ENCODE data around the gene GNAI2.
"Not testable (repeated sequence)": the region's sequence is repeated elsewhere in the genome, so short reads cannot be mapped to it uniquely, and the experiment has no call there.

GNAI2 gene

DNA sequence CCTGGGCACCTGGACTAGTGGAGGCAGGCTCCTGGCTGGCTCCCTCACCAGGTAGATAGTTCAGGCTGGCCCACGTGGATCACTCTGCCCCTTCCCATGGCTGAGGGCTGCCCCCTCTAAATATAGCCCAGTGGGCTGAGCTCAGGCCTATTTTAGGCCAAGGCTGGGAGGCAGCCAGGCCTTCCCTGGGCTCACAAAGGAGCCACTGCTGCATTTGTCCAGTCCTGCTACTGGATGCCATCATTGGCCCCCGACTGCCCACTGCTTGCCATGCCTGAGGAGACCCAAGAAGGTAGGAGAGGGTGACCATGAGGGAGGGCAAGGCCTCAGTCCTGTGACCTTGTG is 42.8 kb downstream of the GNAI2 start, which contains the start of gene LSMEM2:
LSMEM2 (plus strand) TSS at position 208 of the 345 bp plus-strand sequence; CDS start at position 235, 27 bp downstream.
- peak in 1 of 2 donors; percentile 7 for ATAC-seq

DNA sequence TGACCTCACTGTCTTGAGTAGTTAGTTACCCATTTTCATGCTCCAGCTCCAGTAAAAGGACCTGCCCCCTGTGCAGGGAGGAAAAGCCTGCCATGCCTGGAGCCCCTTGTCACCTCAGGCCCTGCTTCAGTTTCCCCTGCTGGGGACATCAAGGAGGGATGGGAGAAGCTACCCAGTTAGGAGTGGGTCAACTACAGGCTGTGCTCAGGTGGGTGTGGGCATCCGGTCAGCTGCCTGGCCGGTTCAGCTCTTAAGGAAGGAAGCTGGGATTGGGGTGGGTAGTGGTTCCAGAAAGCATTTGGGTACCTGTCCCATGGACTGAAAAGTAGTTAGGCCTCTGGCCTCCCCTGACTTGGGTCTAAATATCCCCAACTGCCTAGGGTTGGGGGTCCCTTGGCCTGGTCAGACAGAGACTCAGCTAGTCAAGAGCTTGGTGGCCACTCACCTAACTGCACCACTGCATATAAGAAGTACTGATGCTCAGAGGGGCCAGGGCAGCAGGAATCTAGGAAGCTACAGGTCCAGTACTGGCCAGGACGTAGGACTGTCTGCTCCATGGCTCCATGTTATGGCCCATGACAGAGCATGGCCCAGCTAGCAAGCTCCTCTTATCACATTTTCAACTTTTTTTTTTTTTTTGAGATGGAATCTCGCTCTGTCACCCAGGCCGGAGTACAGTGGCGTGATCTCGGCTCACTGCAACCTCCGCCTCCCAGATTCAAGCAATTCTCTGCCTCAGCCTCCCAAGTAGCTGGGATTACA is 43.4 kb downstream of the GNAI2 start:
- no peak for ATAC-seq

DNA sequence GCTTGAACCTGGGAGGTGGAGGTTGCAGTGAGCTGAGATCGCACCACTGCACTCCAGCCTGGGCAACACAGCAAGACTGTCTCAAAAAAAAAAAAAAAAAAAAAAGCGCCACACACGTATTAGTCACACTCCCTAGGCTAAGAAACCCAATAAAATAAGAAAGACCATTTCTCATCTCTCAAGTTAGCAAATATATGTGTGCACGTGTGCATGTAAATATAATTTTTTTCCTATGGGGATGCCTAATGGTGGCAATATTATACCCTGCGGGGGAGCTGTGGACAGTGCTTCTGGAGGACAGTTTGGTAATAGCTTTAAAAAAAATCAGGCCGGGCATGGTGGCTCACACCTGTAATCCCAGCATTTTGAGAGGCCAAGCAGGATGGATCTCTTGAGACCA is 48.1 kb downstream of the GNAI2 start:
- ATAC-seq = not testable (repeated sequence)

DNA sequence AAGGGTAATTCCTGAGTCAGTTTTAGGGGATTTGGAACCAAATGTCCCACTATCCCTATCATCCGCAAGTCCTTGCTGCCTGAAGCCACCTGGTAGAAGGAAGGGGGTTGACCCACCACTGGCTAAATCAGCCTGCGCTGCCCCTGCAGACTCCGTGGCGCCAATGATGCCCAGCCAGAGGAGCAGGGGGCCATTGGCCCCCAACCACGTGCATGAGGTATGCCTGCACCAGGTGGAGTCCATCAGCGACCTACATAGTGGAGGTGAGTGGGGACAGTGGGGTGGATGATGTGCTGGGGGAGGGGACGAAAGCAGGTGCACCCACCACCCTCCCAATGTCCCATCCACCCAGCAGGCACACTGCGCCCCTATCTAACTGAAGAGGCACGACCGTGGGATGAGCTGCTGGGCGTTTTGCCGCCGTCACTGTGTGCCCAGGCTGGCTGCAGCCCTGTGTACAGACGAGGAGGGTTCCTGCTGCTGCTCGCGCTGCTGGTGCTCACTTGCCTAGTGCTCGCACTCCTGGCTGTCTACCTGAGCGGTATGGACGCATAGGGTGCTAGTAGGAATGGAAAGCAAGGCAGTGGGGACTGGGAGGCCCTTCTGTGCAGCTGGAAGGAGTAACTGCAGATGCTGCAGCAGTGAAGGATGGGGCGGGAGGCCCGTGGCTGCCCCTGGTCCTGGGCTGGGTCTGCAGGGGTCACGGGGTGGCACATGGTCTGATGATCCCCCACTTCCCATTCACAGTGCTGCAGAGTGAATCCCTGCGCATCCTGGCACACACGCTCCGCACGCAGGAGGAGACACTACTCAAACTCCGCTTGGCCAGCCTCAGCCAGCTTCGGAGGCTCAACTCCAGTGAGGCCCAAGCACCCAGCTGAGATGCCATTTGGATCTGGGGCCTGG is 50.6 kb downstream of the GNAI2 start:
- ATAC-seq = no peak

DNA sequence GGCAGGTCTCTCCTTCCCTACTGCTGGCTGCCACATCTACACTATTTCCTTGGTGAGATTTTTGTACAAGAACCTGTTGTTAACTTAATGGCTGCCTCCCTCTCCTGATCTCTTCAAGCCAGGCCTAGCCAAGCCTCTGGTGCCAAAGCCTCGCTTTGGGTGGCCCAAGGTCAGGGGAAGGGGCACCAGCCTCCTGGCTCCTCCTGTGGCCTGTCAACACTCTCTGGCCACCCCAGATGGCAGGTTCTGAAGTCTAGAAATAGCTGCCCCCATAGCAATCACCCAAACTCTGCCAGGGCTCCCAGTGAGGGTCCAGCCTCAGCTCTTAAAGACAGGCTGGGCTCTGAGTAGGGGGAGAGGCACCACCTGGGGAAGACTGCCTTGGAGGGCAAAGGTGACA is 51.3 kb downstream of the GNAI2 start:
- ATAC-seq = no peak

DNA sequence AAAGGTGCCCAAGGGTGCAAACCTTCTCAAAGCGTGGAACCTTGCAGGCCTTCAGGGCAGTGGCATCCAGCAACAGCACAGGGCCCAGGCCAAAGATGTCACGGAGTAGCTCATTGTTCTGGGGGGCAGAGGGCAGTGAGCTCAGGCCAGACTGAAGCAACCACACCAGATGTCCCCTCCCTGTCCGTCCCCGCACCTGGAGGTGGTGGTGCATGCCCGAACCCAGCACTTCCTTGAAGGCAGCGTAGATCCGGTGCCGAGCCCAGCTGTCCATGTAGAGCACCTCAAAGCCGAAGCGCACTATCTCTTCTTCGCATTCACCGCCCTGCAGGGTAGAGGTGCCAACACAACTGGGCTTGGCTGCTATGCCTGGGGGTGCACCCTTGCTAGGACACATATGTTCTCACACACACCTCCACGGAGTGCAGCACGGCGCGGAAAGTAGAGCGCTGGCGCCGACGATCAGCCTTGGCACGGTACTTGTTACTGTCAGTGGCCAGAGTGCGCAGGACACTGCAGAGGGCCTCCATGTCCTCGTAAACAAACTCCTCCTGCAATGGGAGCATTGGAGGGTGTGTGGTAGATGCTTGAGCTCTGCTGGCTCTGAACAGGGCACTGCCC is 52.5 kb downstream of the GNAI2 start:
- ATAC-seq = no peak

DNA sequence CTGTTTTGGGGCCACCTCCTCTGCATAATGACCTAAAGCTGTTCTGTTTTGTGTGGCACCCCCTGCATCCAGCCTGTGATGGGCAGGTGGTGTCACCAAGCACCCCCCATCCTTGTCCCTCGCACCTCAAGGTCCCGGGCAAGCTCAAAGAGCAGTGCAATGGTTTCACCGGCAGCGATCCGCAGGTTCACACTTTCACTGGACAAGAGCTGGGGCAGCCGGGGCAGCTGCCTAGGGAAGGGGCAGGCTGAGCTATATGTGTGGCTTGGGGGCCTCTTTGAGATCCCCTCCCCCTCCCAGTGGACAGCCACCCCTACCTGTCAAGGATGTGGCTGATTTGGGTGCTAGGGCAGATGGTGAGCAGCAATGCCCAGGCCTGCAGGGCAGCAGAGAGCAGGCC is 53.1 kb downstream of the GNAI2 start:
- no peak for ATAC-seq

DNA sequence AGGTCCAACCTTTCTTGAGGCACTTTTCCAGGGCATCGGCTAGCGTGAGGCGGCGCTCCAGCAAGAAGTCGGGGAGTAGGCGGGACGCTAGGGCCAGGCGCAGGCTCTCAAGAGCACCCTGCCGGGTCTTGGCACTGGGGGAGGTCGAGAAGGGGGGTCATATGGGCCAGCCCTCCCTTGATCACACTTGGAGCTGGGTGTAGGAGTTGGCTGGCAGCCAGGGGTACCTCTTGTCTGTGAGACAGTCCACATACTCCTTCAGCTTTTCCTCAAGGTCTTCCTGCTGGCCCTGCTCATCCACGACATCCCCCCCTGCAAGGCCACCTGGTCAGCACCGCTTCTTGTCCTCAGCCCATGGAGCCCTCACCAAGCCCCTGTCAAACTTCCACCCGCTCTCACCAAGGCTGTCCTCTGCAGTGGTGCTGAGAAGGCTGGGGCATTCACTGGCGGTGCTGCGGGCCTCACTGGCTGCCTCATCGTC is 54.2 kb downstream of the GNAI2 start:
- ATAC-seq = no peak

DNA sequence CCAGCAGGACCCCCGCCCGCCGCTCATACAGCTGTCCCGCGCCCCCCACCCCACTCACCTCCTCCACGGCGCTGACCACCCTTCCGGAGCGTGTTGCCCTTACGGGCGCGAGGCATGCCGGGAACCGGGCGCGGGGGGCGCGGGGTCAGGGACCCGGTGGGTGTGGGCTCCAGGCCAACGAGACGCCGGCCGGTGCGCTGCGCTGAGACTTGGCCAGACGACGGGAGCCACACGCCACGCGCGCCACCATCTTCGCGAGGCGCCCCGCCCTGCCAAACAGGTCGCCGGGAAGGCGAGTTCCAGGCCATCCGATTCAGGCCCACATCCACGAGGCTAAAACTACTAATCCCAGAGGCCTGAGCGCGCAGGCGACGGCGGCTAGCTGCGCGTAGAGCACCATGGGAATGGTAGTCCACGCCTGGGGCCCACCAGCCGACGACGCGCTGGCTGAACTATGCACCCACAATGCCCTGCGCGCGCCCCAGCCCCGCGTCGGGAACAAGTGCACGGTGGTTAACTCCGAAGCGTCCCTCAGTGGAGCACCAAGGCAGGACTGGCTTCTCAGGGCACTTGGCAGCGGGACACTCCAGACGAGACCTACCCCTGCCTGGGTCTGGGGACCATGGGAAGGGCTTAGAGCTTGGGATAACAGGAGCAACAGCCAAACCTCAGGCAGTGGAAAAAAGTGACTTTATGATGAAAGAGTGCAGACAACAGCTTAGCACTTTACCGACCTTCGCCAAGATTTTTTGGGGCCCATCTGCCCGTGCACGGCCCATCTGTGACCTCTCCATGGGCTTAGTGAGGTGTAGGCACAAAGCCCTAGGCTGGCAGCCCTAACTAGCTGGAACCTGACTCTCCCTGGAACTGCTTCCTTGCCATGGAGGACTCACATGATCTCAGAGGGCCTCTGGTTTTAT is 56.4 kb downstream of the GNAI2 start, which contains the start of gene IFRD2:
IFRD2 (minus strand) TSS at position 271 of the 920 bp plus-strand sequence; CDS start at position 116, 155 bp downstream.
- peak; percentile 97 to 99 for ATAC-seq

DNA sequence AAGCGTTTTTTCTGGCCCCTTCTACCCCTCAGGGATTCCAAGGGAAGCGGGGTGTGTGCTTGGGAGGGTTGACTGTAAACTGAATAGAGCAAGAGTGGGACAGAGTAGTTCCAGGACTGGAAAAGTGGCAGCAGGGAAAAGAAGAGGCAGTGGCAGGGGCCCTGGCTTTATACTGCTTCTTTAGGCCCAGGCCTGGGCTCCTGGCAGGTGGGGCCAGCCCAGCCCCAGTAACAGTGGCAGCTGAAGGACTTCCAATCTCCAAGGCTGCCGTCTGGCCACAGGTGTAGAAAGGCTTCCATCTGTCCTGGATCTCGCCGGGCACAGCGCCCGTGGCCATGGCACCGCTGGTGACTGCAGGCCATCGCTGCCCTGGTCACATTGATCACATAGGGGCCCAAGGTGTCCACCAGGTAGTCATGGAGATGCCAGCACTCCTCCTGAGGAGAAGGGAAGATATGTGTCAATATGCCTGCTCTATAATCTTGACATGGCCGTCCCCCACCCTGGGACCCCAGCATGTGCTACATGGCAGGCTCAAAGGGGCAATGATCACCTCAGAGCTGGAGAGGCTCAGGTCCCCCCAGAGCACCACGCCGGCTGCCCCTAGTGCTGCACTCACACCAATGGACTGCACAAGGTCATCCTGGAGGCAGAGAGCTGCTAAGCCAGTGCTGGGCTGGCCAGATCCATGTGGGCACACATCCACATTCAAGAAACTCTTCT is 57.2 kb downstream of the GNAI2 start:
- ATAC-seq = no peak

DNA sequence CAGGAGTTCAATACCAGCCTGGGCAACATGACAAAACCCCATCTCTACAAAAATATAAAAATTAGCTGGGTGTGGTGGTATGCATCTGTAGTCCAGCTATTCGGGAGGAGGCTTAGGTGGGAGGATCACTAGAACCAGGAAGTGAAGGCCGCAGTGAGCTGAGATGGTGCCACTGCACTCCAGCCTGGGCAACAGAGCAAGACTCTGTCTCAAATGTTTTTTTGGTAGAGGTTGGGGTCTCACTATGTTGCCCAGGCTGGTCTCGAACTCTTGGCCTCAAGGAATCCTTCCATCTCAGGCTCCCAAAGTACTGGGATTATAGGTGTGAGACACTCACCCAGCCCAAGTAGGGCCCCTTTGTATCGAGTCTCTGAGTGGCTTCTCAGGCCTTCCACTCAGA is 58.1 kb downstream of the GNAI2 start:
- no peak for ATAC-seq

DNA sequence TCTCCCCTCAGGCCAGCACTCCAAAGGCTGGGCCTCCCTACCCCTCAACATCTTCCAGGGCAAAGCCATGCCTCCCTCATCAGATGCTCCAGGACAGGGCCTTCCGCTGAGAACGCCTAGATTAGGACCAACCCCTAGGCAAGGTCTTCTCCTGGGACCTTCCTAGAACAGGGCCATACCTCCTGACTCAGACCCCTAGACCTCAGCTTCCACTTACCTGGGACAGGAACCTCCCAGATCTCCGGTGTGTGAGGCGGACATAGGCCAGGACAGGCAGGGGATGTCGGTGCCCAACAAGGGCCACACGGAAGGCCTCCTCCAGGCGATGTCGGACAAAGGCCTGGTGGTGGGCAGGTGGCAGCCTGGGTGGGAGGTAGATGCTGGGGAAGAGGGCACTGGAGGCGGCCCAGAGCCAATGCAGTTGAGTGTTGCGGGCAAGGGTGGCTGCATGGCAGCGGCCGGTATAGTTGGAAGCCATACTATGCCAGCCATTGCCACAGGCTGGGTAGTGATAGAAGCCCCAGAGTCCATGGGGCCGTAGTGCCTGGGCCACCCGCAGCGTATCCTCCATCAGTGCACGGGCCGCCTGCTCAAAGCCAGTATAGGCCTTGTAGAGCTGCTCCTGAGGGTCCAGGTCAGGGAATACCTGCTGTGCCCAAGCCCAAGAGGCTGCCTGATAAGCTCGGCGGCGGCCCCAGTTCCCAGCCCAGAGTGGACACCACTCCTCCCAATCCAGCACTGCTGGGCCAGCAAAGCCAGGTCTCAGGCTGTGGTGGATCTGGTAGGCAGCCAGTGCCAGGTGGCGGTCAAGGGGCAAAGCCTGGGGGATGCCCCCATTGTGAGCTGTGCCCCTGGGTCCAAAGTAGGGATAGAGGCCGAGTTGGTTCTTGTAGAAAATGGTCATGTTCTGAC is 58.7 kb downstream of the GNAI2 start:
- no peak for ATAC-seq

DNA sequence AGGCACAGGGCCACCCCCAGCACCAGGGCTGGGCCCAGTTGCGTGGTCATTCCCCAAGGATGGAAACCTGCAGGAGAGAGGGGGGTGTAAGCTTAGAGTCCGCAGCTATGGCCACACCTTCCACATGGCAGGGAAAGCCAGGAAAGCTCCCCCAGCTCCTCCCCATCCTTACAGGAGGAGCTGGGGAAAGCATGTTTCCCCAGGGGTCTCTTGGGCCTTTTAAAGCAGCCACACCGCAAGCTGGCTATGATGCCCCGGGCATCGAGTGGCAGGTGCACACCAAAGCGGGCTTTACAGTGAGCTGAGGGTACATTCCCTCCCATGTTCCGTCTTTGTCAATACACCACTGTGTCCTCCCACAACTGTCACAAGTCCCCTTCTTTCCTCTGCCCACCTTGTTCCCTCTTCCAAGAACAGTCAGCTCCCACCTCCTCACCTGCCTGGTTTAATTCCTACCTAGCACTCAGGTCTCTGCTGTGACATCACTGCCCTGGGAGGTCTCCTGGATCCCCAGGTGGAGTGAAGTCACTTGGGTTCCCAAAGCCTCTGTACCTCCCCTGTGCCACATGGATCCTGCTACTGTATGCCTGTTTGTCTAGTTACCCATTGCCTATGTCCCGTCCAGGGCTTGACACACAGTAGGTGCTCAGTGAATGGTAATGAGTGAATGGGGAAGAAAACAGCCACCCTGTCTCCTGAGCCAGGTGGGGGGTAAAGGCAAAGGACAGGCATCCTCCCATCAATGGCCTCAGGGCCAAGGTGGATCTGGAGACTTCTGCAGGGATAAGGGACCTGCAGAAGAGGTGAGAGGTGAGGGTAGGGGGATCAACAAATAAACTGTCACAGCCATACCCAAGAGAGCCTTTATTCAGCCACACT is 59.8 kb downstream of the GNAI2 start:
- ATAC-seq = no peak

DNA sequence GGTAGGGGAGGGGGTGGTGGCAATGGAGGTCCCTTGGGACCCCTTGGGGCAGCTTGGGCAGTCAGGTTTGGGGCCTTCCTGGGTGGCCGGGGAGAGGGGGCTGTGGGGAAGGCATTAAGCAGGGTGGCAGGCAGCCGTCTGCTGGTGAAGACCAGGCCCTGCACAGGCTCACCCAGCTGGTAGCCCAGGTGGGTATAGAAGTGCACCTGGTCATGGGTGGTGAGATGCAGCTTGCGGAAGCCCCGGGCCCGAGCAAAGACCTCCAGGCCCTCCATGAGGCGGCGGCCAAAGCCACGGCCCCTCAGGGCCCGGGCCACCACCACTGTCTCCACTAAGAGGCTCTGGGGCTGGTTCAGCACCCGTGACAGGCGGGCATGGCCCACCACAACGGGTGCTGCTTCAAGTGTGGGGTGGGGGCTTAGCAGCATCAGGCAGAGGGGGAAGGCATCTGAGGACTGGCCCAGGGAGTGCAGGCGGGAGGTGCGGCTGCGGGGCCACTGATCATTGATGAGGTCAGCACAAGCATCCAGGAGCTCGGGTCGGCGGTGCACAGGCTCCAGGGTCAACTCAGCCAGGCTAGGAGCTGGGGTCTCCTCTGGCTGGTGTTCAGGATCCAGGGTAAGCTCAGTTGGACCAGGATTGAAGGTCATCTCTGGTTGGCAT is 60.8 kb downstream of the GNAI2 start:
- no peak for ATAC-seq

DNA sequence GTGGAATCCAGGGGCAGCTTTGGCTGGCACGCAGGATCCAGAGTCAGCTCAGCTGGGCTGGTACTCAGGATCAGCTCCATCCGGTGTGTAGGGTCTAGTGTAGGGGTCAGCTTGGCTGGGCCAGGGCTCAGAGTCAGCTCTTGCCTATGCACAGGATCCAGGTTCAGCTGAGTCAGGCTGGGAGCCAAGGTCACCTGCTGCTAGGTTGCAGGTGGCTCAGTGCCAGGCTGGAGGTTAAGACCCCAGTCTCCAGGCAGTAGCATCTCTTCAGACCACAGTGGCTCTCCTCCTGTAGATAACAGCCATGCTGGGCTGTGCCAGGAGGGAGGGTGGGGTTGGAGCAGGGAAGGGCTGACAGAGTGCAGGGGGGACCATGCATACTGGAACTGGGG is 61.4 kb downstream of the GNAI2 start:
- ATAC-seq = no peak

DNA sequence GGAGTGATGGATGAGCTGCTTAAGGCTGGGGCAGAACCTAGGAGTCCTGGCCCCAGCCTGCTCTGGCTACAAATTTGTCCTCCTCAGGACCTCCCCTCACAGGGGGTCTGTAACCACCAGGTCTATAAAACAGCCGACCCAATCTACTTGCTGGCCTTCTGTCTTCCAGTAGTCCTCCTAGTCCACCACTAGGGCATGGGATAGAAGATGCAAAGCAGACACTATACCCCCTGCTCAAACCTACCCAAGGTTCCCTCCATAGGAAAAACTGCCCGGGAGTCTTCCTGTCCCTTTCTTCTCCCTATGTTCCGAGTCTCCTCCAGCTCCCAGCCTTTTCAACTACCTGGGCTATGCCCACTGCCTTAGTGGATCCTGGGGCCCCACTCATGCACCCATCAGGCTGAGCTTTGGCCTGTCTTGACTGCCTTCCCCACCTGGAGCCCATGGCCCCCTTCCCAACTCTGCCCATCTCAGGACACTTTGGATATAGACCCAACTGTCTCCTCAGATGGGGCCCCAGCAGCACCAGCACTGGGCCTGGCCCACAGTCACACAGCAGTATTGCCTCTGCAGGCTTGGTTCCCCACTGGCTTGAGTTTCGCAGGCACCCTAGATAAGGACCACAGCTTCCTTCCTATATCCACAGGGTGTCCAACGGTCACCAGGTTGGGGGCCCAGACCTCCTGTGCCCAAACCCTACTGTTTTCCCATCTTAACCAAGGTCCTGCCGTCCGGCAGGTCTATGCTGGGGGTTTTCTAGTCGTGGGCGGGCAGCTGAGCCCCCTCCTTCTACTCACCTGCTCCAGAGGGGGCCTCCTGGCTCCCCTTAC is 62.1 kb downstream of the GNAI2 start:
- no peak for ATAC-seq

DNA sequence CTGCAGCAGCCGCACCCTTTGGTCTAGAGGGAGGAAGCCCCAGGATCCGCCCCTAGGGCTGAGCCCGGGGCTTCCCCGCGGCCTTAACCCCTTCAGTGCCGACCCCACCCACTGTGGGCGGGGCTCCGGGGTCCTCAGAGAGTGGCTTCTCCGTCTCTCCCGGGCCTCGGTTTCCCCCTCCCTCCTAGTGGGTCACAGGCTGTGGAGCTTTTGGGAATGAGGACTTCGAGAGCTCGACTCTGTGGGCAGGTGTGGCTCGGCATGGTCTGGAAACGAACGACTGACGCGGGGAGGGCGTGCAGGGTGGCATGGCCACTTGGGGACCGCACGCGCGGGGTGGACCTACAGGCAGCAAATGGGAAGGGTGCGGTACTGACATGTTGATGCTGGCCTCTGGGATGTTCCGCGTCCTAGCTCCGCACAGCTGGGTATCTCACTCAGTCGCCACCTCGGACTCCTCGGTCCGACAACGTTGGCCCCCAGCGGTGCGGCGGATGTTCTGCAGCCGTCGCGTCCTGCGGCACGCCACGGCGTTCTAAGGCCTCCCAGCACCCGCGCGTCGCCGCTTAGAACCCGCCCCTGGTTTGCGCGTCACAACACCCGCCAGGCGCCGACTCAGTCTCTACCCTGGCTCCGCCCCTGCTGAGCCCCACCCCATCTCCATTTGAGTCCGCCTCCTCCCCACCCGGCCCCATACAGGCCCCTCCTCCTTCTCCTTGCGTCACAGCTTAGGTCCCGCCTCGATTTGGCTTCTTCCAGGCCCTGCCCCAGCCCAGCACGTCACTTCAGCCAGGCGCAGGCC is 63.0 kb downstream of the GNAI2 start, which contains the start of the genes HYAL3 and NAA80:
HYAL3 (minus strand) TSS at position 570 of the 802 bp plus-strand sequence. CDS start 3,803 bp downstream, outside the sequence.
NAA80 (minus strand) TSS at position 570 of the 802 bp plus-strand sequence. CDS start 1,942 bp downstream, outside the sequence.
- ATAC-seq = peak; percentile 86 to 89

Data from activated CD4-positive, CD25-positive, alpha-beta regulatory T cell treated with anti-CD3 and anti-CD28 coated beads, Interleukin-2, amount 50 U/mL, for 24 hours (primary cell).